HUES6 (cell line): ENCODE data around the gene PRKCE.

Experiments
- H3K27ac ChIP-seq: 2 replicates; pipeline ENCODE4 v1.7.0; 2013; ENCODE audit warnings: low read depth, mild to moderate bottlenecking, low read length, inconsistent platforms
- H3K27me3 ChIP-seq: 2 replicates; pipeline ENCODE4 v1.6.1; 2013; ENCODE audit warnings: low read length; ENCODE audit not compliant: control insufficient read depth, insufficient read depth
- H3K36me3 ChIP-seq: 2 replicates; pipeline ENCODE4 v1.6.1; 2013; ENCODE audit warnings: low read length; ENCODE audit not compliant: control insufficient read depth, insufficient read depth
- H3K4me1 ChIP-seq: 2 replicates; pipeline ENCODE4 v1.6.1; 2013; ENCODE audit warnings: low read length; ENCODE audit not compliant: control insufficient read depth, insufficient read depth
- H3K4me3 ChIP-seq: 2 replicates; pipeline ENCODE4 v1.5.1; 2013; ENCODE audit warnings: low read depth, low read length
- H3K9ac ChIP-seq: one replicate; pipeline ENCODE4 v1.6.1; 2013; ENCODE audit warnings: mild to moderate bottlenecking, low read length
- H3K9me3 ChIP-seq: 2 replicates; pipeline ENCODE4 v1.6.1; 2013; ENCODE audit warnings: low read depth, low read length; ENCODE audit not compliant: control insufficient read depth, insufficient read depth

Gene PRKCE

DNA sequence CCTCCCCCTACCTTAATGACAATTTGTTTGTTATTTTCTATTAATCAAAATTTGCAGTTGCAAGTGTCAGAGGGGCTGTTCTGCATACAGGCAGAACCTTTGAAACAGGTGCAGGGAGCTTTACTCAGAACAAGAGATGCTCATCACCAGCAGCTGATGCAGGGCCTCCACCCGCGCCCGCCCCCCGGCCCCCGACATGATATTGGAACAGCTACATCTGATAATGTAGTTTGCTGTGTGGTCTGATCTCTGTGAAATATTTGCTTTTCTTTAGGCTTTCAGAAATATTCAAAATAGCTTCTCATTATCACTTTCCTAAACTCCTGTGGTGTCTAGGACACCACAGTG lies 130.0 kb downstream of the PRKCE start:
- H3K27ac ChIP-seq: no peak overlapping the region
- no peak overlapping the region for H3K4me3 ChIP-seq
- no peak overlapping the region for H3K9ac ChIP-seq
- H3K9me3 ChIP-seq: no peaks in the 10 kb centered on the region
- no peaks in the 10 kb centered on the region for H3K36me3 ChIP-seq
- H3K4me1 ChIP-seq: no peaks in the 10 kb centered on the region
- no peaks in the 10 kb centered on the region for H3K27me3 ChIP-seq

- H3K4me1 ChIP-seq: no peaks in the 10 kb centered on the region
- H3K9ac ChIP-seq: no peak overlapping the region
- no peaks in the 10 kb centered on the region for H3K27me3 ChIP-seq
- no peak overlapping the region for H3K27ac ChIP-seq
- no peaks in the 10 kb centered on the region for H3K9me3 ChIP-seq
- no peaks in the 10 kb centered on the region for H3K36me3 ChIP-seq
- H3K4me3 ChIP-seq: no peak overlapping the region
These were observed 131.0 kb downstream of the PRKCE start for GRCh38 chr2:45782436-45782835.

- H3K36me3 ChIP-seq: no peaks in the 10 kb centered on the region
- no peak overlapping the region for H3K9ac ChIP-seq
- no peaks in the 10 kb centered on the region for H3K9me3 ChIP-seq
- H3K27ac ChIP-seq: no peak overlapping the region
- no peak overlapping the region for H3K4me3 ChIP-seq
- no peaks in the 10 kb centered on the region for H3K4me1 ChIP-seq
- H3K27me3 ChIP-seq: no peaks in the 10 kb centered on the region
These were observed 131.5 kb downstream of the PRKCE start for GRCh38 chr2:45782986-45783385.

DNA sequence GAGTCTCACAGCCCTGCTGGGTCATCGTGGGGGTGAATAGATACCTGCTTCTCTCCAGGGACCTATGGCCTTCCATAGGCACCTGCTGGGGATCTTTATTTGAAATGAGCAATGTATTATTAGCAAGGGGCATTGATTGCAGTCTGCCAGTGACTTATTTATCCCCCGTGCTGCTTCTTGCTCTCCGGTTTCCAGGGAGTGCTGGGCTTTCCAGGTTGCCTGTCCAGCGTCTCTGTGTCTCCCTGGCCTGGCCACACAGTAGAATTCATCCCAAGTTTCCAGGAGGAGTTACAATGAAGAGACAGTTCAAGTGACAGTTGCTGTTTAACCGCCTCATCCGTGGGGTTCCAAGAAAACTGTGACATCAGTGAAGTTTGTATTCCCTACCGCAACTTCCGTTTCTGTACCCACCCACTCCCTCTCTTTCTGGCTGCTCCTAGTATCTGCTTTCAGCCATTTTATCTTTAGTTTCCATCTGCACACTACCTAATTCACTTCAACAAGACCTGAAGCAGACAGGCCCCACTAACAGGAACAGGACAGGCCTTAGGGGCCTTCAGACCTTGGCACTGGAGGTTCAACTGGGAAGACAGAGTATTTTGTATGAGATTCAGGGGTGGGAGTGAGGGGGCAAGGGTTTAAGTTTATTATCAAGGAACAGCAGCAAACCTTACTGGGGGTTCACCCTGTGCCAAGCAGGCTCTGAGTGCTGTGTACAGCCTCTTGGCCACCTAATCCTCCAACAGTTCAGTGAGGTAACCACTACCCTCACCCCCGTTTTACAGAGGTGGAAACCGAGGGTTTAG lies 134.8 kb downstream of the PRKCE start:
- Histone ChIP-seq H3K4me3 (no peak overlapping the region), H3K9me3 (no peaks in the 10 kb centered on the region), H3K36me3 (no peaks in the 10 kb centered on the region), H3K27me3 (no peaks in the 10 kb centered on the region), H3K27ac (no peak overlapping the region), H3K4me1 (no peaks in the 10 kb centered on the region), H3K9ac (no peak overlapping the region)

DNA sequence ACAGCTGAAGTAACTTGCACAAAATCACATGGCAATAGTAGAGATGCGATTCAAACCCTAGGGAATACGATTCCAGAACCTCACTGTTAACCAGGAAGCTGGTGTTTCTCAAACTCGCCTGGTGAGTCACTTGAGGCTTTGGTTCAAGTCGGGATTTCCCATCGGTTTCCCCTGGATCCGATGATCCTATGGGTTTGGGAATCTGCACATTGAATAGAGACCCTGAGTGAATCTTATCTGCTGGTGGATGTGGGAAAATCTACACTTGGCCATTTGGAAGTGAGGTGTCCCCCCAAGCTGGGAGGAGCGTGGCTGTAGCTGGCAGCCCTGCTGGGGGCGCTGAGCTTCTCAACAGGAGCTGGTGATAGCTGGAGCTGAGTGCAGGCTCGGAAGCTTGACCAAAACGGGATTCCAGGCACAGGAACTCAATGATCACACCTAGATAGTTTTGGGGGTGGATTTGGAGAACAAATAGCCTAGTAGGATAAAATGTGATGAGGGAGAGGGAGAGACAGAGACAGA lies 135.4 kb downstream of the PRKCE start:
- Histone ChIP-seq H3K9ac (no peak overlapping the region), H3K4me1 (no peaks in the 10 kb centered on the region), H3K27ac (no peak overlapping the region), H3K9me3 (no peaks in the 10 kb centered on the region), H3K27me3 (no peaks in the 10 kb centered on the region), H3K36me3 (no peaks in the 10 kb centered on the region), H3K4me3 (no peak overlapping the region)

- no peaks in the 10 kb centered on the region for H3K27me3 ChIP-seq
- H3K4me3 ChIP-seq: no peak overlapping the region
- H3K27ac ChIP-seq: no peak overlapping the region
- no peaks in the 10 kb centered on the region for H3K36me3 ChIP-seq
- no peak overlapping the region for H3K9ac ChIP-seq
- H3K9me3 ChIP-seq: no peaks in the 10 kb centered on the region
- no peaks in the 10 kb centered on the region for H3K4me1 ChIP-seq
These were observed 136.9 kb downstream of the PRKCE start for GRCh38 chr2:45788401-45788800.

- Histone ChIP-seq H3K27ac (no peak overlapping the region), H3K36me3 (no peaks in the 10 kb centered on the region), H3K27me3 (no peaks in the 10 kb centered on the region), H3K4me1 (no peaks in the 10 kb centered on the region), H3K9ac (no peak overlapping the region), H3K4me3 (no peak overlapping the region), H3K9me3 (no peaks in the 10 kb centered on the region)
These were observed 137.8 kb downstream of the PRKCE start for GRCh38 chr2:45789317-45789716.

GRCh38 chr2:45789961-45790723 lies 138.7 kb downstream of the PRKCE start:
- Histone ChIP-seq H3K4me1 (no peaks in the 10 kb centered on the region), H3K27me3 (no peaks in the 10 kb centered on the region), H3K9me3 (no peaks in the 10 kb centered on the region), H3K27ac (no peak overlapping the region), H3K36me3 (no peaks in the 10 kb centered on the region), H3K9ac (no peak overlapping the region), H3K4me3 (no peak overlapping the region)

DNA sequence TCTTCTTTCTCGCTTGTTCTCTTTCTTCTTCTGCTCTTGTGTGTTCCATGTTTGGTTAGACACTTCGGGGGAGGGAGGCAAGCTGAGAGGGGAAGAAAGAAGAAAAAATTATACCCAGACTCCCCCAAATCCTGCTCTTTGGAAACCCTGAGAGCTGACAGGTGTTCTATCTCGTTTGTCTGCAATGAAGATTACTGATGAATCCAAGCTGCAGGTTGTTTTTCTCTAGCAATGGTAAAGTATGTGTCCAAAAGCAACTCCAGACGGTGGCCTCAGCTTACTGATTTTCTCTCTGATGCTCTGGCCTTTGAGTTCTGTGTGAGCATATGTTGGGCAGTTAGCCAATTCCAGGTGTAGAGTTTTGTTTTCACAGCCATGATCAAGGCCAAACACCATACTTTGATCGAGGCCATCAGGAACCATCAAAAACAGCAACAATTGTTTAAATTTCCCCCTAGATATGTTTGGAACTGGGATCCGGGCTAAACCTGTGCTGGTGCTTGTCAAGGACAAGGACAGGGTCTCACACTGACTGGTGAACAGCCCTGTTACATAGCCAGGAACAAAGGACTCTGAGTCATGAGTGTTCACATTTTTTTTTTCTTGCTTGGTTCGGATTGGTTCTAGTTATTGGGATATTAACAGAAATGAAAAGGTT lies 142.0 kb downstream of the PRKCE start:
- Histone ChIP-seq H3K9ac (no peak overlapping the region), H3K4me3 (no peak overlapping the region), H3K36me3 (no peaks in the 10 kb centered on the region), H3K4me1 (no peaks in the 10 kb centered on the region), H3K27ac (no peak overlapping the region), H3K9me3 (no peaks in the 10 kb centered on the region), H3K27me3 (no peaks in the 10 kb centered on the region)

DNA sequence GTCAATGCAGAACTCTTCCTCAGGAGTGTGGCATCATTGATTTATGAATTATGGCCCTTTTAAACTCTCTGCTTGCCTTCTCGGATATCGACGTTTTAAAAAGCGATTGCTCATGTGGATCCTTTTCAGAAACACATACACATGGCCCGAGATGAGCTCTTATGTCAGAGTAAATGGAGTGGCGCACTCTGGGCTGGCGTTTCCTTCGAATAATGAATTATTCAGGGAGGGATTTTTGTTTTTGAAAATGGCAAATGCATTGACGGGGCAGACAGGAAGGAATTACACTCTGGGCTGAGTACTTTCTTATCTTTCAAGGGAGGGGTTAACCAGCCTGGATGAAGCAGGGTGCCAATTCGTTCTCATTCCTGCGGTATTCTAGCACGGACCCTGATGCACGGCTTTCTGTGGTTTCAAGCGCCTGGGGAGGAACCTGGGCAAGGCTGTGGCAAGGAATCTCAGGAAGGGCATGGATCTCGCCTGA lies 142.7 kb downstream of the PRKCE start:
- no peak overlapping the region for H3K9ac ChIP-seq
- H3K27me3 ChIP-seq: no peaks in the 10 kb centered on the region
- H3K36me3 ChIP-seq: no peaks in the 10 kb centered on the region
- no peaks in the 10 kb centered on the region for H3K4me1 ChIP-seq
- H3K9me3 ChIP-seq: no peaks in the 10 kb centered on the region
- H3K27ac ChIP-seq: no peak overlapping the region
- H3K4me3 ChIP-seq: no peak overlapping the region

DNA sequence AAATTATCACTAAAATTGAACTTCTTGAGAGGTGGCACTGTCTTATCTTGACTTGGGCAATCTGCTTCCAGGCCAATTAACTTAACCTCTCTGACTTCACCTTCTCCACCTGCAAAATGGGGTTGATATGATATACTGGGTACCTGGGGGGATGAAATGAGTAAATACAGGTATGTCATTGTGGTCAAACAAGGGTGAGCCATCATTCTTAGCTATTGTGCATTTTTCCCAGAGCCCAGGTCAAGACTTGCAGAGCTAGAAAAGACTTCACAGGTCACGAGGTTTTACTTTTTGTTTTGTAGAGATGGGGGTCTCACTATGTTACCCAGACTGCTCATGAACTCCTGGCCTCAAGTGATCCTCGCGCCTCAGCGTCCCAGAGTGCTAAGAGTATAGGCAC lies 145.0 kb downstream of the PRKCE start:
- Histone ChIP-seq H3K4me3 (no peak overlapping the region), H3K36me3 (no peaks in the 10 kb centered on the region), H3K27me3 (no peaks in the 10 kb centered on the region), H3K9ac (no peak overlapping the region), H3K4me1 (no peaks in the 10 kb centered on the region), H3K27ac (no peak overlapping the region), H3K9me3 (no peaks in the 10 kb centered on the region)
